Glomerular endothelial cell (primary cell): ENCODE data around the gene BMX. TPM values are rescaled to one million over a fixed set of nuclear protein-coding genes. Genes with fewer than 3 reads are reported as not detected.

Source experiments
- DNase-seq: peaks from one replicate; pipeline ENCODE4 v3.0.0-alpha.2; 2011; ENCODE audit warnings: low read depth, low spot score; ENCODE audit errors: extremely low read depth
- total RNA-seq: library from RNA; depleted of rRNA; stranded (reverse); fragments of >200 nt; gene quantifications from 2 replicates; pipeline ENCODE4 v1.2.3, GENCODE V29; 2015

Gene BMX
- total RNA-seq, 1 donor from 2014 or later: 24.9 TPM

GRCh38 chrX:15567886-15568616 lies 67.4 kb downstream of the BMX start:
- no peak for DNase-seq

GRCh38 chrX:15570145-15570544 lies 69.5 kb downstream of the BMX start:
- DNase-seq: no peak

- no peak for DNase-seq
Measured at GRCh38 chrX:15574017-15574416, 73.4 kb downstream of the BMX start.

- no peak for DNase-seq
Measured at GRCh38 chrX:15576019-15576418, 75.4 kb downstream of the BMX start.

GRCh38 chrX:15579778-15580747 lies 79.5 kb downstream of the BMX start:
- no peak for DNase-seq

GRCh38 chrX:15594371-15594770 lies 93.8 kb downstream of the BMX start:
- DNase-seq: no peak

GRCh38 chrX:15598026-15598425 lies 97.4 kb downstream of the BMX start:
- DNase-seq: no peak

- no peak for DNase-seq
Measured at GRCh38 chrX:15599461-15599860, 98.9 kb downstream of the BMX start.

- DNase-seq: no peak
Measured at GRCh38 chrX:15600049-15600448, 99.4 kb downstream of the BMX start.

GRCh38 chrX:15600745-15601144 lies 100.1 kb downstream of the BMX start, which contains the start of gene ACE2:
Gene ACE2, minus strand, starts transcription at chrX:15600960. Its CDS starts 49 bp downstream, at chrX:15600911.
- DNase-seq: no peak

- DNase-seq: no peak
Measured at GRCh38 chrX:15601932-15602331, 101.3 kb downstream of the BMX start.

GRCh38 chrX:15602761-15603160 lies 102.2 kb downstream of the BMX start:
- no peak for DNase-seq

- DNase-seq: no peak
Measured at GRCh38 chrX:15605226-15605625, 104.6 kb downstream of the BMX start.

Other genes with a start within 250 kb of the BMX start
- 10.6 and 17.0 TPM in 2 replicates for gene ASB9, start 230.7 kb upstream of the BMX start, total RNA-seq
- gene ASB11, start 185.2 kb upstream of the BMX start, total RNA-seq: not detected in 2 replicates
- 4.4 and 6.1 TPM in 2 replicates for gene PIGA, start 165.3 kb upstream of the BMX start, total RNA-seq
- 0.76 TPM in 1 of 2 replicates, not detected in the other for gene VEGFD, start 116.4 kb upstream of the BMX start, total RNA-seq
- gene PIR, start 7.5 kb upstream of the BMX start, total RNA-seq: 47.3 and 66.4 TPM in 2 replicates
- gene ACE2, start 100.2 kb downstream of the BMX start, total RNA-seq: not detected in 2 replicates
- 0.12 and 2.1 TPM in 2 replicates for gene CLTRN, start 164.0 kb downstream of the BMX start, total RNA-seq
- 1.4 and 7.1 TPM in 2 replicates for gene CA5B, start 237.5 kb downstream of the BMX start, total RNA-seq